Gastroesophageal sphincter (tissue), 4 donors: ENCODE results near the gene FAM210B. TPM values are rescaled to one million over a fixed set of nuclear protein-coding genes. Genes with fewer than 3 reads are reported as not detected.

Source experiments
- ATAC-seq: fragments of 150-250 bp; one replicate; pipeline ENCODE4 v1.9.1; 2016; ENCODE audit warnings: mild to moderate bottlenecking, moderate library complexity
- H3K27ac ChIP-seq, 4 donors: fragments of 200-600 bp; sonication (generic) in 3 of 4; 1 replicate in 3 of 4; 2 replicates in 1 of 4; pipeline ENCODE4 v1.5.1; 2016 to 2019
- H3K27me3 ChIP-seq: fragments of 200-600 bp; sonication (generic); one replicate; pipeline ENCODE4 v1.5.1; 2019
- H3K36me3 ChIP-seq, 2 donors: fragments of 200-600 bp; sonication (generic); one replicate each; pipeline ENCODE4 v1.5.1; 2019; ENCODE audit warnings: control low read depth in 1 of 2
- H3K4me1 ChIP-seq, 3 donors: fragments of 200-600 bp; sonication (generic); 1 replicate in 2 of 3; 2 replicates in 1 of 3; pipeline ENCODE4 v1.5.1; 2016 to 2019; ENCODE audit warnings: control low read depth in 2 of 3
- H3K4me3 ChIP-seq, 2 donors: fragments of 200-600 bp; sonication (generic); one replicate each; pipeline ENCODE4 v1.5.1; 2019; ENCODE audit warnings: mild to moderate bottlenecking in 1 of 2, moderate library complexity in 1 of 2
- H3K9me3 ChIP-seq, 3 donors: fragments of 200-600 bp; sonication (generic); one replicate each; pipeline ENCODE4 v1.5.1; 2017 to 2019; ENCODE audit warnings: control low read depth in 2 of 3
- CTCF ChIP-seq, 4 experiments: fragments of 200-600 bp in 2 of 4; fragments of 450-650 bp in 2 of 4; sonication (generic) in 1 of 4; IDR thresholded peaks; one replicate each; pipeline ENCODE4 v1.5.1; 2017 to 2019; ENCODE audit warnings: antibody characterized with exemption in 4 of 4, mild to moderate bottlenecking in 2 of 4, moderate library complexity in 2 of 4
- EP300 ChIP-seq: sonication (generic); formaldehyde crosslinking; IDR thresholded peaks from one replicate; pipeline ENCODE4 v1.6.1; 2017; ENCODE audit warnings: antibody characterized with exemption, mild to moderate bottlenecking
- POLR2A ChIP-seq, 2 donors: fragments of 450-650 bp; IDR thresholded peaks; one replicate each; pipeline ENCODE4 v1.6.1; 2017; ENCODE audit warnings: antibody characterized with exemption in 2 of 2, mild to moderate bottlenecking in 2 of 2, moderate library complexity in 1 of 2
- POLR2AphosphoS5 ChIP-seq: sonication (generic); formaldehyde crosslinking; IDR thresholded peaks from one replicate; pipeline ENCODE4 v1.6.1; 2017; ENCODE audit warnings: antibody characterized with exemption
- WGBS, 2 donors: methylation state at CpG; one replicate each; pipeline ENCODE4 v1.1.5; 2018; ENCODE audit warnings: low coverage in 1 of 2; 5-methylcytosine and 5-hydroxymethylcytosine counted together
- total RNA-seq, 4 donors: library from RNA; depleted of rRNA; stranded (reverse); fragments of >200 nt; gene quantifications; one replicate each; pipeline ENCODE4 v1.1.0, GENCODE V29; 2016

FAM210B gene
- total RNA-seq, 4 donors from 2014 or later, result 57.4 to 79.9 (median 59.3) TPM

DNA sequence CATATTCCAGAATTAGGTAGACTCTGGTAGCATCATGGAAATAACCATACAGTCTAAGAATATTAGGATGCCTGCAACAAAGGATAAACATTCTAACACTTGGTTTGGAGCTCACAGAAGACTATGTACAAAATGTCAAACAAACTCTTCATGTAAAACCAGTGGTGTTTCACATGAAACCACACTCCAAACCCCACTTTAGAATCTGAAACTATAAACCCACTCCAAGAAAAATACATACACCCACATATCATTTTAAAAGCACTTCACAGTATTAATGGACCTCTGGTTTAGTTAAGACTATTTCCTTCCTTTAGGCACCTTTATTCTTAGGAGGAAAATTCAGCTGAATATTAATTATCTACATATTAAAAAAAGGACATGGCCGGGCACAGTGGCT lies 22.7 kb downstream of the FAM210B start:
- peaks cover 0 to 3% of the 10 kb centered on the region in 2 donors for H3K36me3 ChIP-seq
- 80% methylated on average over 1 of the region's 1 CpG for WGBS, 2 donors
- no peaks in the 10 kb centered on the region for H3K27me3 ChIP-seq
- H3K9me3 ChIP-seq, result no peaks in the 10 kb centered on the region
- TF ChIP-seq EP300 (no peak), POLR2AphosphoS5 (no peak), CTCF (IDR thresholded peaks at IDR 0.05) (no peak), POLR2A (IDR thresholded peaks at IDR 0.05) (no peak)
- no peak overlapping the region for H3K4me3 ChIP-seq
- H3K4me1 ChIP-seq, result no peaks in the 10 kb centered on the region
- ATAC-seq, result no peak
- H3K27ac ChIP-seq, result no peak overlapping the region

GRCh38 chr20:56382696-56383095 lies 23.9 kb downstream of the FAM210B start:
- Histone ChIP-seq H3K4me1 (no peaks in the 10 kb centered on the region), H3K36me3 (peaks cover 0 to 3% of the 10 kb centered on the region in 2 donors), H3K27ac (no peak overlapping the region), H3K9me3 (no peaks in the 10 kb centered on the region), H3K4me3 (no peak overlapping the region), H3K27me3 (no peaks in the 10 kb centered on the region)
- 50 to 81% methylated on average over 4 of the region's 4 CpGs for WGBS, 2 donors
- no peak for TF ChIP-seq CTCF (IDR thresholded peaks at IDR 0.05)
- no peak for TF ChIP-seq POLR2AphosphoS5
- no peak for ATAC-seq

DNA sequence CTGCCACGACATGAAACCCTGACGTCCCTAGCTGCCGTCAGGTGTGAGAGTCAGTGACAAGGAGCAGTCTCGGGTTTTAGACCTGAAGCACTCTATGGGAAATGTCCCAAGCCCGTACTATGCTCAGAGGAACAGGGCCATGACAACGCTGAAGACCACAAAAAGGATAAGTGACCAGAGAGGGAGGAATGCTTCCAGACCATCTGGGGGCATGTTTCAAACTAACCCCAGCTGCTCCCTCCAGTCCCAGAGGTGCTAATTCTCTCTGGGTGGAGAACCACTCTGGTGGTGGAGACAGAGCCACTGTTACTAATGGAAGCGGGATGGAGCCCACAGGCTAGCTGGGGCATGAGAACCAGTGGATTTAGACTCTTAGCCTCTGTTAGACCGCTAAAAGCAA lies 24.6 kb downstream of the FAM210B start:
- WGBS, 2 donors, result 85 to 88% methylated on average over 2 to 5 of the region's 8 CpGs
- H3K36me3 ChIP-seq, result peaks cover 0 to 3% of the 10 kb centered on the region in 2 donors
- H3K4me3 ChIP-seq, result no peak overlapping the region
- ATAC-seq, result no peak
- no peak overlapping the region for H3K27ac ChIP-seq
- no peaks in the 10 kb centered on the region for H3K9me3 ChIP-seq
- no peaks in the 10 kb centered on the region for H3K27me3 ChIP-seq
- TF ChIP-seq EP300, result no peak
- TF ChIP-seq POLR2A (IDR thresholded peaks at IDR 0.05), result no peak
- TF ChIP-seq CTCF (IDR thresholded peaks at IDR 0.05), result no peak
- no peak for TF ChIP-seq POLR2AphosphoS5
- no peaks in the 10 kb centered on the region for H3K4me1 ChIP-seq

DNA sequence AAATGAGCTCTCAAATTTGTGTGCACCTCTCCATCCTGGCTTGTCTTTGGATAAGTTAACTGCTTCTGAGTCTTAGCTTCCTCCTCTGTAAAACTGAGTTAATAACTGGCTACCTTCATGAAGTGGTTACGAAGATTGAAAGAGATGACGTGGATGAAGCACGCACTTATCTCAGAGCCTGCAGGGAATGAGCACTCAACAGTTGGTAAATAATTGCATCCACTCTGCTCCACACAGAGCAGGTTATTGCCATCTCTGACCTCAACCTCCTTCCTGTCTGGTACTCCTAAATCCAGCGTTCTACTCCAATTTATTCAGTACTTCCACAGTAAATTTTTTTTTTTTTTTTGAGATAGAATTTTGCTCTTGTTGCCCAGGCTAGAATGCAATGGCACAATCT lies 26.4 kb downstream of the FAM210B start:
- H3K4me1 ChIP-seq, result no peaks in the 10 kb centered on the region
- TF ChIP-seq EP300 (no peak), POLR2A (IDR thresholded peaks at IDR 0.05) (no peak), POLR2AphosphoS5 (no peak), CTCF (IDR thresholded peaks at IDR 0.05) (no peak)
- H3K27me3 ChIP-seq, result no peaks in the 10 kb centered on the region
- no peaks in the 10 kb centered on the region for H3K9me3 ChIP-seq
- WGBS, 2 donors, result 90 to 92% methylated on average over 3 to 4 of the region's 4 CpGs
- H3K27ac ChIP-seq, result no peak overlapping the region
- no peak overlapping the region for H3K4me3 ChIP-seq
- ATAC-seq, result no peak
- H3K36me3 ChIP-seq, result peaks cover 0 to 3% of the 10 kb centered on the region in 2 donors

DNA sequence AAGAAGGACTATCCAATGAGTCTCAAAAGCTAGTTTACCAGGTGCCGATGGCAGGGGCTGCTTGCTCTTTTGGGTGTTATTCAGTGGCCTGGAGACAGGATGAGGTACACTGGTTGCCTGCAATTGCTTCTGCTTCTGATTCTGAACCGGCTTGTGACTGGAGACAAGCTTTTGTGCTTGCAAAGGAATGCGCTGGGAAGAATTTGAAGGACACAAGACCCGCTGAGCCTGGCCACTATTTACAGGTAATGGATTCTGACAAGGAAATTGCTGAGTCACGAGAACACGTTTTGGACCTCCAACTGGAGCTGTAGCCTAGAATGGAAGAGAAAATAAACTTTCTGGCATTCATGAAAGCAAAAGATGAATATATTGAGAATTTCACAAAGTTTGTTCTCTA lies 27.4 kb downstream of the FAM210B start:
- WGBS, 2 donors, result 89 to 96% methylated on average over 5 to 6 of the region's 6 CpGs
- H3K9me3 ChIP-seq, result no peaks in the 10 kb centered on the region
- ATAC-seq, result no peak
- H3K4me1 ChIP-seq, result peaks cover 0 to 5% (median 4%) of the 10 kb centered on the region in 3 donors
- H3K4me3 ChIP-seq, result no peak overlapping the region
- no peak overlapping the region for H3K27ac ChIP-seq
- no peaks in the 10 kb centered on the region for H3K27me3 ChIP-seq
- H3K36me3 ChIP-seq, result peaks cover 0 to 3% of the 10 kb centered on the region in 2 donors
- TF ChIP-seq EP300, result no peak
- no peak for TF ChIP-seq CTCF (IDR thresholded peaks at IDR 0.05)
- no peak for TF ChIP-seq POLR2A (IDR thresholded peaks at IDR 0.05)
- no peak for TF ChIP-seq POLR2AphosphoS5
